ENCODE measurements around the gene KLHL8. TPM values are rescaled to one million over a fixed set of nuclear protein-coding genes. Genes with fewer than 3 reads are reported as not detected.

Gene KLHL8
- total RNA-seq, 6 experiments from 2014 or later: 8.0 to 11.5 (median 9.8) TPM

- no peak for DNase-seq
- Mint-ChIP-seq H3K9me3 (no peaks in the 10 kb centered on the region), H3K27ac (no peak overlapping the region), H3K36me3 (ENCODE audit: low read depth) (no peaks in the 10 kb centered on the region), H3K4me3 (no peak overlapping the region), H3K27me3 (ENCODE audit: insufficient read depth) (peaks cover 5% of the 10 kb centered on the region), H3K4me1 (ENCODE audit: low read depth) (peaks cover 21% of the 10 kb centered on the region)
- no peak for TF ChIP-seq CTCF (IDR thresholded peaks at IDR 0.05)
Measured at GRCh38 chr4:87230806-87231205, 10.4 kb upstream of the KLHL8 start.

- H3K4me1 Mint-ChIP-seq (ENCODE audit: low read depth): peaks cover 14% of the 10 kb centered on the region
- no peak overlapping the region for H3K4me3 Mint-ChIP-seq
- peaks cover 5% of the 10 kb centered on the region for H3K27me3 Mint-ChIP-seq (ENCODE audit: insufficient read depth)
- H3K36me3 Mint-ChIP-seq (ENCODE audit: low read depth): no peaks in the 10 kb centered on the region
- DNase-seq: no peak
- no peaks in the 10 kb centered on the region for H3K9me3 Mint-ChIP-seq
- TF ChIP-seq CTCF (IDR thresholded peaks at IDR 0.05): no peak
- no peak overlapping the region for H3K27ac Mint-ChIP-seq
Measured at GRCh38 chr4:87229979-87230378, 9.6 kb upstream of the KLHL8 start.

DNA sequence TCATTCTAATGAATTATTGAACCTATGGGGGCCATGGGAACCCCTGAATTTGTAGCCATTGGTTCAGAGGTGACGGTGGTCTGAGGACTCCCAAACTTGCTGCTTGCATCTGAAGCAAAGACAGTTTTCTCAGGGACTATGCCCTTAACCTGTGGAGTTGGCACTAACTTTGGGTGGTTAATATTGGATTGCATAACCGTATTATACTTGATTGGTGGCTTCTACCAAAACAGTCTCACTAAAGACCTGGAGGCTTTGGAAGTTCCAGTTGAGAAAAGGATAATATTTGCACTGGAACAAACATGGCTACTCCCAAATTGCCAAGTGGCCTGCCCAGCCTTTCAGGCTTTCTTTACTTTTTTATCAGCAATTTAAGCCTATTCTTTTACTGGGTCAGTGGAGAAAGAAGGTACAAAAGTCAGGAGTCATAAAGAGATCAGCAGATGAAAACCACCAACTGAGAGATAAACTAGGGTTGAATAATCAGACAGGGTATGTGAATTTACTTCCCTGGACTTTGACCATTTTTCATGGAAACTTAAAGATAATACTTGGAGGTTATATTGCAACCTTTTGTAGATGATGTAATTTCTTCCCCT is 7.9 kb upstream of the KLHL8 start:
- Mint-ChIP-seq H3K4me1 (ENCODE audit: low read depth) (no peaks in the 10 kb centered on the region), H3K36me3 (ENCODE audit: low read depth) (no peaks in the 10 kb centered on the region), H3K27ac (no peak overlapping the region), H3K27me3 (ENCODE audit: insufficient read depth) (peaks cover 7% of the 10 kb centered on the region), H3K4me3 (no peak overlapping the region), H3K9me3 (no peaks in the 10 kb centered on the region)
- TF ChIP-seq CTCF (IDR thresholded peaks at IDR 0.05): no peak
- DNase-seq: no peak

DNA sequence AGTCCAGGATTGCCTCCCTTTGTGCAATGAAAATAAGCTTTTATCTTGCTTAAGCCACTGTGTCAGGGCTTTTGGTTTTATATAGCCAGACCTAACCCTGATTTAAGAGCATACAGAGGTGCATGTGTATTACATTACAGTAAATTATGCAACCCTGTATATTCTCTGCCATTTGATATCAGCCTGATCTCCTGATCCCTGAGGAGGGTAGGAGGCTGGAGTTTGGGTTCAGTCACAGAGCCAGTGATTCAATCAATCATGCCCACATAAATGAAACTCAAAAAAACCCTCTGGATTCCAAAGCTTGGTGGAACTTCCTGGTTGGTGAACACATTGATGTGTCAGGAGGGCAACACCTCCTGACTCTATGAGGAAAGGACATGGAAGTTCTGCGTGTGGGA is 7.3 kb upstream of the KLHL8 start:
- Mint-ChIP-seq H3K27ac (no peak overlapping the region), H3K4me3 (no peak overlapping the region), H3K9me3 (no peaks in the 10 kb centered on the region), H3K36me3 (ENCODE audit: low read depth) (no peaks in the 10 kb centered on the region), H3K4me1 (ENCODE audit: low read depth) (no peaks in the 10 kb centered on the region), H3K27me3 (ENCODE audit: insufficient read depth) (peaks cover 7% of the 10 kb centered on the region)
- no peak for DNase-seq
- TF ChIP-seq CTCF (IDR thresholded peaks at IDR 0.05): no peak

- no peak for DNase-seq
- H3K4me1 Mint-ChIP-seq (ENCODE audit: low read depth): peaks cover under 1% of the 10 kb centered on the region; the same call in 1 of the 2 replicates
- H3K27me3 Mint-ChIP-seq (ENCODE audit: insufficient read depth): peaks cover 4% of the 10 kb centered on the region
- no peak for TF ChIP-seq CTCF (IDR thresholded peaks at IDR 0.05)
- no peak overlapping the region for H3K4me3 Mint-ChIP-seq
- H3K36me3 Mint-ChIP-seq (ENCODE audit: low read depth): no peaks in the 10 kb centered on the region
- H3K9me3 Mint-ChIP-seq: no peaks in the 10 kb centered on the region
- no peak overlapping the region for H3K27ac Mint-ChIP-seq
Measured at GRCh38 chr4:87225936-87226335, 5.5 kb upstream of the KLHL8 start.
